SU-DHL-6 (cell line): Measurements from ENCODE around the gene NCKAP5.
"Not testable (repeated sequence)": the region's sequence is repeated elsewhere in the genome, so short reads cannot be mapped to it uniquely, and the experiment has no call there.

ENCODE experiments used
- H2AFZ ChIP-seq: fragments of 200-600 bp; sonication (generic); 2 replicates; pipeline ENCODE4 v1.6.1; 2014; ENCODE audit warnings: low read depth, mild to moderate bottlenecking, moderate library complexity, mixed read lengths, antibody characterized with exemption, low read length; ENCODE audit not compliant: severe bottlenecking
- H3F3A ChIP-seq: fragments of 200-600 bp; shearing (Covaris generic); 2 replicates; pipeline ENCODE4 v1.6.0; 2016; ENCODE audit warnings: antibody characterized with exemption, mild to moderate bottlenecking; ENCODE audit not compliant: insufficient read depth
- H3K27ac ChIP-seq: fragments of 200-600 bp; sonication (generic); 2 replicates; pipeline ENCODE4 v1.5.1; 2016; ENCODE audit warnings: low read depth, mild to moderate bottlenecking, low read length, moderate library complexity, mixed read lengths
- H3K27me3 ChIP-seq: fragments of 200-600 bp; sonication (generic), shearing (Covaris generic); 2 replicates; pipeline ENCODE4 v1.6.0; 2014; ENCODE audit warnings: mild to moderate bottlenecking, low read length
- H3K36me3 ChIP-seq: fragments of 200-600 bp; sonication (generic); 2 replicates; pipeline ENCODE4 v1.6.1; 2014; ENCODE audit warnings: mild to moderate bottlenecking, low read length, mixed read lengths
- H3K4me2 ChIP-seq: fragments of 300-600, 200-600 bp; shearing (Covaris generic), sonication (generic); 2 replicates; pipeline ENCODE4 v1.6.0; 2014; ENCODE audit warnings: low read length, low read depth, mild to moderate bottlenecking; ENCODE audit not compliant: poor library complexity, severe bottlenecking
- H3K4me3 ChIP-seq: fragments of 200-600 bp; sonication (generic); 2 replicates; pipeline ENCODE4 v1.5.1; 2014; ENCODE audit warnings: antibody characterized with exemption, low read length, mild to moderate bottlenecking, mixed read lengths; ENCODE audit not compliant: insufficient read depth, poor library complexity, severe bottlenecking
- H3K79me2 ChIP-seq: fragments of 200-600 bp; sonication (generic); 2 replicates; pipeline ENCODE4 v1.6.1; 2014; ENCODE audit warnings: mild to moderate bottlenecking, low read length, moderate library complexity; ENCODE audit not compliant: insufficient read depth
- H3K9ac ChIP-seq: fragments of 200-600 bp; sonication (generic); 2 replicates; pipeline ENCODE4 v1.7.0; 2014; ENCODE audit warnings: mild to moderate bottlenecking, low read length
- H3K9me2 ChIP-seq: fragments of 200-600 bp; sonication (generic); replicated peaks from 2 replicates; pipeline ENCODE4 v1.6.1; 2014; ENCODE audit warnings: low read length; ENCODE audit not compliant: insufficient read depth
- H3K9me3 ChIP-seq: fragments of 200-600 bp; sonication (generic); 2 replicates; pipeline ENCODE4 v1.6.1; 2014; ENCODE audit warnings: low read length, mixed read lengths; ENCODE audit not compliant: insufficient read depth
- H4K20me1 ChIP-seq: fragments of 200-600 bp; sonication (generic); 2 replicates; pipeline ENCODE4 v1.6.1; 2014; ENCODE audit warnings: low read depth, mild to moderate bottlenecking, antibody characterized with exemption, low read length, moderate library complexity, mixed read lengths
- EZH2phosphoT487 ChIP-seq: fragments of 200-600 bp; sonication (generic), shearing (Covaris generic); conservative IDR thresholded peaks from 2 replicates; pipeline ENCODE4 v1.6.1; 2018; ENCODE audit warnings: mild to moderate bottlenecking, antibody characterized with exemption, low read length, moderate library complexity, mixed read lengths
- TF ChIP-seq, protein P1 (sequence below): fragments of 200-600 bp; sonication (generic); IDR thresholded peaks from one replicate; pipeline ENCODE4 v1.5.1; 2017; ENCODE audit warnings: antibody characterized with exemption, mild to moderate bottlenecking, low read length, moderate library complexity; ENCODE audit not compliant: insufficient read depth, poor library complexity, severe bottlenecking

The NCKAP5 gene

DNA sequence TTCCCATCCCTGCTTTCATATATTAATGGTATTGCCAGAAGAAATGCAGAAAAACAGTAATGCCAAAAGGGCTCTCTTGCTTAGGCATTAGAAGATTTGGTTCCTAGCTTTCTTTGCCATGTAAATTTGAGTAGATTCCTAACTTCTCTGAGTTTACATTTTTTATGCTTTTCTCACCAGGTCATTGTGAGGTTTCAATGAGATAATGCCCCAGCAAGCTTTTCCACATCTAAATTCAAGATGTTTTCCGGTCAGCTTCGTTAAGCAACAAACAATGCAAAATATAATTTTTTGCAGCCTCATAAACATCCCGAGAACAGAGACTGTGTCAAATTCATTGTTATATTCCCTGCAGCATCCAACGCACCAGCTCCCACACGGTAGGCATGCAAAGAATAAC is 44.9 kb downstream of the NCKAP5 start:
- Histone ChIP-seq H3K27ac (no peak overlapping the region), H3K4me3 (no peak overlapping the region), H3K9ac (no peak overlapping the region), H3K27me3 (no peaks in the 10 kb centered on the region), H4K20me1 (no peaks in the 10 kb centered on the region), H3K9me2 (no peaks in the 10 kb centered on the region), H2AFZ (no peak overlapping the region), H3K4me2 (no peak overlapping the region), H3K9me3 (no peaks in the 10 kb centered on the region), H3K79me2 (no peaks in the 10 kb centered on the region), H3K36me3 (no peaks in the 10 kb centered on the region), H3F3A (no peaks in the 10 kb centered on the region)
- TF ChIP-seq, protein P1, sequence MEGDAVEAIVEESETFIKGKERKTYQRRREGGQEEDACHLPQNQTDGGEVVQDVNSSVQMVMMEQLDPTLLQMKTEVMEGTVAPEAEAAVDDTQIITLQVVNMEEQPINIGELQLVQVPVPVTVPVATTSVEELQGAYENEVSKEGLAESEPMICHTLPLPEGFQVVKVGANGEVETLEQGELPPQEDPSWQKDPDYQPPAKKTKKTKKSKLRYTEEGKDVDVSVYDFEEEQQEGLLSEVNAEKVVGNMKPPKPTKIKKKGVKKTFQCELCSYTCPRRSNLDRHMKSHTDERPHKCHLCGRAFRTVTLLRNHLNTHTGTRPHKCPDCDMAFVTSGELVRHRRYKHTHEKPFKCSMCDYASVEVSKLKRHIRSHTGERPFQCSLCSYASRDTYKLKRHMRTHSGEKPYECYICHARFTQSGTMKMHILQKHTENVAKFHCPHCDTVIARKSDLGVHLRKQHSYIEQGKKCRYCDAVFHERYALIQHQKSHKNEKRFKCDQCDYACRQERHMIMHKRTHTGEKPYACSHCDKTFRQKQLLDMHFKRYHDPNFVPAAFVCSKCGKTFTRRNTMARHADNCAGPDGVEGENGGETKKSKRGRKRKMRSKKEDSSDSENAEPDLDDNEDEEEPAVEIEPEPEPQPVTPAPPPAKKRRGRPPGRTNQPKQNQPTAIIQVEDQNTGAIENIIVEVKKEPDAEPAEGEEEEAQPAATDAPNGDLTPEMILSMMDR, result no peak
- no peak for TF ChIP-seq EZH2phosphoT487

DNA sequence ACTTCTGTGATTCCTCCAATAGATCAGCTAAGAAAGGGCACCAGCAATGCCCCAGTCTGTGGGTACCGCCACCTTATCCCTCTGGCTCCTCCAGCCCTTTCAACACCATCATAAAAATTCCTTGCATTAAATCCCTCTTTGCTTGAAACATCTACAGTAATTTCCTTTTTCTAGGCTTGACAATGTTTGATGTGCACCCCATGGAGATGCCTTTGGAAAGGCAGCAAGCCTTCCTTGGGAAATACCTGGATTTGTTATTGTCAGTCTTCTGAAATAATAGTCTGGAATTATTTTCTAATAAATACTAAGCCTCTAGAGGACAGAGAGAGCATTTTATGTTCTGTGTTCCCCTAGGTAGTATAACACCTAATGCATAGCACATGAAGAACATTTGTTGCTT is 46.1 kb downstream of the NCKAP5 start:
- H3K27me3 ChIP-seq, result no peaks in the 10 kb centered on the region
- no peak overlapping the region for H3K4me3 ChIP-seq
- no peak for TF ChIP-seq EZH2phosphoT487
- TF ChIP-seq, protein P1, result no peak
- H2AFZ ChIP-seq, result no peak overlapping the region
- H3K9ac ChIP-seq, result no peak overlapping the region
- no peak overlapping the region for H3K4me2 ChIP-seq
- H3F3A ChIP-seq, result no peaks in the 10 kb centered on the region
- H4K20me1 ChIP-seq, result no peaks in the 10 kb centered on the region
- H3K27ac ChIP-seq, result no peak overlapping the region
- no peaks in the 10 kb centered on the region for H3K79me2 ChIP-seq
- H3K36me3 ChIP-seq, result no peaks in the 10 kb centered on the region
- H3K9me3 ChIP-seq, result no peaks in the 10 kb centered on the region
- no peaks in the 10 kb centered on the region for H3K9me2 ChIP-seq

DNA sequence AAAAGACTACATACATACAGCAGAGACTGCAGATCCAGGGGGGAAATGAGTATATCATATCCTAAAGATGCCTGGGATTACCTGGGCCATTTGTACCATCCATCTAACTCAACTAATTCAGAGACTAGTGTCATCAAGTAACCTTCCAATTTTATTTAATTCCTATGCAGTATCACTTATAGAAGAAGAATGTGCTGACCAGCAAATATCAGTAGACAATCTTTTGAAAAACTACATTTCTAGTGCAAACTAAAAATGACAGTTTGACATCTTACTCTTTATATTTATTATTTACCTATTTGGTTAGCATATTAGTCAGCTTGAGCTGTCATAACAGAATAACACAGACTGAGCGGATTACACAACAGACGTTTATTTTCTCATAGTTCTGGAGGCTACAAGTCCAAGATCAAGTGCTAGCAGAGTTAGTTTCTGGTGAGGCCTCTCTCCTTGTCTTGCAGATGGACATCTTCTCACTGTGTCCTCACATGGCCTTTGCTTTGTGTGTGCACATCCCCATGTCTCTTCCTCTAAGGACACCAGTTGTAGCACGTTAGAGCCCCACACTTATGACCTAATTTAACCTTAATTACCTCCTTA is 47.0 kb downstream of the NCKAP5 start:
- Histone ChIP-seq H3K9ac (no peak overlapping the region), H3K4me2 (no peak overlapping the region), H3K4me3 (no peak overlapping the region), H3F3A (no peaks in the 10 kb centered on the region), H3K27me3 (no peaks in the 10 kb centered on the region), H3K27ac (no peak overlapping the region), H3K79me2 (no peaks in the 10 kb centered on the region), H3K9me3 (no peaks in the 10 kb centered on the region), H3K9me2 (no peaks in the 10 kb centered on the region), H3K36me3 (no peaks in the 10 kb centered on the region), H2AFZ (no peak overlapping the region), H4K20me1 (no peaks in the 10 kb centered on the region)
- no peak for TF ChIP-seq EZH2phosphoT487
- TF ChIP-seq, protein P1, result no peak

GRCh38 chr2:133519677-133520076 is 48.6 kb downstream of the NCKAP5 start:
- not testable (repeated sequence) for H3K27me3 ChIP-seq, H3K27ac ChIP-seq, H3F3A ChIP-seq, H3K36me3 ChIP-seq, H2AFZ ChIP-seq, H4K20me1 ChIP-seq, H3K9ac ChIP-seq, H3K79me2 ChIP-seq, H3K4me3 ChIP-seq, H3K4me2 ChIP-seq, H3K9me3 ChIP-seq, H3K9me2 ChIP-seq
